ENCODE measurements around the gene ADGRG2. TPM values are rescaled to one million over a fixed set of nuclear protein-coding genes. Genes with fewer than 3 reads are reported as not detected.
"Not testable (repeated sequence)": the region's sequence is repeated elsewhere in the genome, so short reads cannot be mapped to it uniquely, and the experiment has no call there.

Gene ADGRG2
- total RNA-seq, 1 experiment from 2014 or later = not detected

DNA sequence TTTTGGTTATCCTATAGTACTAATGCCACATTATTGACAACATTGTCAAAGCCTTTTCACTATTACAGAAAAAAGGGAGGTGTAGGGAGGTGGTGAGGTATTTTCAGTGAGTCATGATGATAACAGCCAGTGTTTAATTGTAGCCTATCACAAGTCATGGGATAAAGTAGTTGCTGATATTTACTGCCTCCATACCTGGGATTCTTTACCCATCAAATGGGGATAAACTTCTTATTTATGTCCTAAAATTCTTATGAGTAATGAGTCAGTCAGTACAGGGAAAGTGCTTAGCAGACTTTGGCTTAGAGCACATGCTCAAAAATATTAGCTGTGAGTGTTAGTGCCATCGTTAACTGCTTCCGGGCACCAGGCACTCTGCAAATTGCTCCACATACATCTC lies 25.7 kb downstream of the ADGRG2 start:
- DNase-seq (ENCODE audit: low read depth, low spot score) = no peak
- in situ Hi-C loops (cut with HindIII; ENCODE audit: low pct_unique_long_range_greater_than_20kb, low sequenced_read_pairs) = no loop called here

DNA sequence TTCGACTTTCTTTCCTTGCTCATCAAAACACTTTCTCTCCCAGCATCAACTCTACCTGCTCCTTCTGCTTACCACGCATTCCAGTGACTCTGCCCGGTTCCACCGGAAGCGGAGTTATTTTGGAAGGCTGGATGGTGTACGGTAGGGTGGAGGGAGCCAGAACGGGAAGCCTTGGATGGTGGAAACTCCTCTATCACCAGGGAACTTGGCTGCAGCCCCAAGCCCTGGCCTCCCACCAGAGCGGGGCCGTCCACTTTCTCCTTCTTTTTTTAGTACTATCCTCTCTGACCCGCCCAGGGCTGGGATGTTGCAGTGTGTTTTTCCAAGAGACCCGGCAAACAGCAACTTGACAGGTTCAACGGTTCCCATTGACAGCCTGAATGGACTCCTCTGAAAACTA lies 27.6 kb downstream of the ADGRG2 start:
- no peak for DNase-seq (ENCODE audit: low read depth, low spot score)
- in situ Hi-C loops (cut with HindIII; ENCODE audit: low pct_unique_long_range_greater_than_20kb, low sequenced_read_pairs) = no loop called here

GRCh38 chrX:19091596-19091995 lies 30.7 kb downstream of the ADGRG2 start:
- in situ Hi-C loops (cut with HindIII; ENCODE audit: low pct_unique_long_range_greater_than_20kb, low sequenced_read_pairs) = no loop called here
- DNase-seq (ENCODE audit: low read depth, low spot score) = no peak

DNA sequence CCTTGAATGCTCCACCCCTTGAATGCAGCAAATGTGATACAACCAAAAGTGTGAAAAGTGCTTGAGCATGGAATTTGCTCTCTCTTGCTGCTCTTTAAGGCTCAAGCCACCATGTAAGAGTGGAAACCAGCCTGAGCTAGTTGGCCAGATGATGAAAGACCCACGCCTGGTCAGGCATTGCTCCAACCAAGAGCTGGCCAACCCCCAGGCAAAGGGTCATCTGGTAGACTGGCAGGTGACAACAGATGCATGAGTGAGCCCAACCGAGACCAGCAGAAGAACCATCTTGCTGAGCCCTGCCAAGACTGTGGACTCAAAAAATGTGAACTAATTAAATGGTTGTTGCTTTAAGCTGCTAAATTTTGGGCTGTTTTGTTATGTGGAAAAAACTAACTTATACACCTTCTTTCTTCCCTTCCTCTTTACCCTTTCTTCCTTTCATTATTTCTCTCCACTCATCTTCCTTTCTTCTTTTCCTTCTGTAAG lies 32.7 kb downstream of the ADGRG2 start:
- in situ Hi-C loops (cut with HindIII; ENCODE audit: low pct_unique_long_range_greater_than_20kb, low sequenced_read_pairs) = no loop called here
- DNase-seq (ENCODE audit: low read depth, low spot score) = no peak

GRCh38 chrX:19086102-19086772 lies 36.0 kb downstream of the ADGRG2 start:
- DNase-seq (ENCODE audit: low read depth, low spot score) = no peak
- in situ Hi-C loops (cut with HindIII; ENCODE audit: low pct_unique_long_range_greater_than_20kb, low sequenced_read_pairs) = no loop called here

- DNase-seq (ENCODE audit: low read depth, low spot score) = no peak
- in situ Hi-C loops (cut with HindIII; ENCODE audit: low pct_unique_long_range_greater_than_20kb, low sequenced_read_pairs) = no loop called here
These were observed 36.6 kb downstream of the ADGRG2 start for GRCh38 chrX:19085666-19086065.

DNA sequence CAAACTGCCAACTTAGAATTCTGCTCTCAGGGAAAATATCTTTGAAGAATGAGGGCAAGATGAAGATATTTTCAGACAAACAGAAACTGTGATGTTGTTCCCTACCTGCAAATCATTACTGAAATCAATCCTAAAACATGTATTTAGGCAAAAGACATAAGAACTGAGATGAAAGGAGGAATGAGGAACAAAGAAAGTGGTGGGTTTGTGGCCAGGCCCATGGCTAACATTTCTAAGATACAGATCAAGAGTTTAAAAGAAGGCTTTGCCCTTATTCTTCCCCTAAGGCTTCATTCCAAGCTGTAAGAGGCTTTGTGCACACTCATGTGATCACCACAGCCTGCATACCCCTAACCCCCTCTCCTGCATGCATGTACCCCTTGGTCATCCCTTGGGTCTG lies 46.5 kb downstream of the ADGRG2 start:
- no peak for DNase-seq (ENCODE audit: low read depth, low spot score)
- in situ Hi-C loops (cut with HindIII; ENCODE audit: low pct_unique_long_range_greater_than_20kb, low sequenced_read_pairs) = no loop called here

GRCh38 chrX:19072372-19072771 lies 49.9 kb downstream of the ADGRG2 start:
- no peak for DNase-seq (ENCODE audit: low read depth, low spot score)

GRCh38 chrX:19070555-19070994 lies 51.7 kb downstream of the ADGRG2 start:
- no peak for DNase-seq (ENCODE audit: low read depth, low spot score)
- in situ Hi-C loops (cut with HindIII; ENCODE audit: low pct_unique_long_range_greater_than_20kb, low sequenced_read_pairs) = no loop called here

More at GRCh38 chrX:19072372-19072771, 49.9 kb downstream of the ADGRG2 start:
- in situ Hi-C loops (cut with HindIII; ENCODE audit: low pct_unique_long_range_greater_than_20kb, low sequenced_read_pairs) = no loop called here

DNA sequence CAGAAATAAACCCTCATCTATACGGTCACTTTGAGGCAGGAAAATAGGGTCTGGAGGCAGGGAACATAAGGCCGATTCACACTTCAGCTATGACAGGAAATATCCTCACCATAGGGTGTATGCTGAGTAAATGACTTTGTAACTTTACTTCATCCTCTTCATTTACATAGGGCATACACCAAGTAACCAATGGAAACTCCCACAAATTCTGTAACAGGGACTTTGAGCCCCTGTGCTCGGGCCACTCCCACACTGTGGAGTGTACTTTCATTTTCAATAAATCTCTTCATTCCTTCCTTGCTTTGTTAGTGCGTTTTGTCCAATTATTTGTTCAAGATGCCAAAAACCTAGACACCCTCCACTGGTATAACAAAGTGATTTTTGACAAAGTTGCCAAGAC lies 55.3 kb downstream of the ADGRG2 start:
- in situ Hi-C loops (cut with HindIII; ENCODE audit: low pct_unique_long_range_greater_than_20kb, low sequenced_read_pairs); DNase-seq (ENCODE audit: low read depth, low spot score): not testable (repeated sequence)

DNA sequence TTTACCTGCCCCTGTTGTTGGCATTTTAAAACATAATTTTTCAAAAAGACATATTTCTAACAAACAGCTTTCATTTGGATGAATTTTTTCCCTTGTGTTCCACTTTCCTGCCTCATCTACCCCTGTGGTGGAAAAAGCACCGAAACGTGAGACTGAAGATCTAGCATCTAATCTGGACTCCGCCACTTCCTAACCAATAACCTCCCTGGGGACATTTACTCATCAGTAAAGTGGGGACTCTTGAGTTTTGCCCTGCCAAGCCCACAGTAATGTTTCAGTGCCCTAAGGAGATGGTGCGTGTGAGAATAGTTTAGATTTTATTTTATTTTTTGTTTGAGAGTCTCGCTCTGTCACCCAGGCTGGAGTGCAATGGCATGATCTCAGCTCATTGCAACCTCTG lies 56.7 kb downstream of the ADGRG2 start:
- DNase-seq (ENCODE audit: low read depth, low spot score) = no peak
- in situ Hi-C loops (cut with HindIII; ENCODE audit: low pct_unique_long_range_greater_than_20kb, low sequenced_read_pairs) = no loop called here

DNA sequence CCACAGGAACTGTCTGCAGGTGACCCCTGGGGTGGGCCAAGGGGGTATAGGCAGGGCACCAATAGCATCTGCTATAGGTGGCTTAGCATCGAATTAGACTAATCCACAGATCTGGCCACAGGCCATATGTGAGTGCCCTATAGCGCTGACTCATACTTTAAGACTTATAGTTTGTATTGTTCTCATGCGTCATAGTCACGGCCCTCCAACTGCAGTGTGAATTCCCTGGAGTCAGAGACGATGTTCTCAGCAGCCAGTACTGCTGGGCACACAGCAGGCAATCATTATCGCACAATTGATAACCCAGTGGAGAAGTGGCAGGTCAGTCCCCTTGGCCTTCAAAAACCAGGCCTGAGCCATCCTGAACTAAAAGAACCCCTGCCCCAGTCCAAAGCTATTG lies 58.1 kb downstream of the ADGRG2 start:
- in situ Hi-C loops (cut with HindIII; ENCODE audit: low pct_unique_long_range_greater_than_20kb, low sequenced_read_pairs) = no loop called here
- no peak for DNase-seq (ENCODE audit: low read depth, low spot score)

GRCh38 chrX:19063030-19063429 lies 59.2 kb downstream of the ADGRG2 start:
- in situ Hi-C loops (cut with HindIII; ENCODE audit: low pct_unique_long_range_greater_than_20kb, low sequenced_read_pairs) = no loop called here
- DNase-seq (ENCODE audit: low read depth, low spot score) = no peak

DNA sequence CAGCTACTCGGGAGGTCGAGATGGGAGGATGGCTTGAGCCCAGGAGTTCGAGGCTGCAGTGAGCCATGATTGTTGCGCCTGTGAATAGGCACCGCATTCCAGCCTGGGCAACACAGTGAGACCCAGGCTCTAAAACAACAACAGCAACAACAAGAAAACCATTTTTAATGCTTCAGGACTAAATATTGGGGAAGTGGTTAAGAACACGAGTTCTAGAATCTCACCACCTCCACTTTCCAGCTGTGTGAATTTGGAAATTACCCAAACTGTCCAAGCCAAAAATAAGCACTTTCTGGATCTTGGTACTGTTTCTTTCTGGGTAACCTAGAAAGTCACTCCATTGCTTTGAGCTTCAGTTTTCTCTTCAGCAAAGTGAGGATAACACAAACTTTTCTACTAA lies 63.2 kb downstream of the ADGRG2 start:
- in situ Hi-C loops (cut with HindIII; ENCODE audit: low pct_unique_long_range_greater_than_20kb, low sequenced_read_pairs) = no loop called here
- DNase-seq (ENCODE audit: low read depth, low spot score) = no peak

- in situ Hi-C loops (cut with HindIII; ENCODE audit: low pct_unique_long_range_greater_than_20kb, low sequenced_read_pairs) = no loop called here
- DNase-seq (ENCODE audit: low read depth, low spot score) = no peak
These were observed 64.4 kb downstream of the ADGRG2 start for GRCh38 chrX:19057856-19058255.

DNA sequence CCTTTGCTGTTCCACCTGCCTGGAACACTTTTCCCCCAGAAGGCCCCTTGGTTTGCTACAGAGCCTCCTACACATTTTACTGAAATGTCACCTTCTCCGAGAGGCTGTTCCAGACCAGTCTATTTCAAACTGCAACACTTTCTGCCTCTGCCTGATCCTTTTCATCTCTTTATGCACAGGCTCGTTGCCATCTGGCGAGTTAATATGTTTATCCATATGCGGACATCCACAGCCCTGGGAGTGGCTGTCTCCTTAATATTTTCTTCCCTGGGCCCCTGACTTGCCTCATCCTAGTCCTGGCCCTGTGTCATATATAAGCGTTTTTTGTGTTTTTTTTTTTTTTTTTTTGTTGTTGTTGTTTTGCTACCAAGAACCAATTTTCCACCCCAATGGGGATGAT lies 73.2 kb downstream of the ADGRG2 start:
- in situ Hi-C loops (cut with HindIII; ENCODE audit: low pct_unique_long_range_greater_than_20kb, low sequenced_read_pairs) = no loop called here
- no peak for DNase-seq (ENCODE audit: low read depth, low spot score)

GRCh38 chrX:19046343-19047215 lies 75.7 kb downstream of the ADGRG2 start:
- no peak for DNase-seq (ENCODE audit: low read depth, low spot score)
- in situ Hi-C loops (cut with HindIII; ENCODE audit: low pct_unique_long_range_greater_than_20kb, low sequenced_read_pairs) = no loop called here

GRCh38 chrX:19040373-19040772 lies 81.9 kb downstream of the ADGRG2 start:
- in situ Hi-C loops (cut with HindIII; ENCODE audit: low pct_unique_long_range_greater_than_20kb, low sequenced_read_pairs) = no loop called here
- peak; percentile 9 for DNase-seq (ENCODE audit: low read depth, low spot score)

DNA sequence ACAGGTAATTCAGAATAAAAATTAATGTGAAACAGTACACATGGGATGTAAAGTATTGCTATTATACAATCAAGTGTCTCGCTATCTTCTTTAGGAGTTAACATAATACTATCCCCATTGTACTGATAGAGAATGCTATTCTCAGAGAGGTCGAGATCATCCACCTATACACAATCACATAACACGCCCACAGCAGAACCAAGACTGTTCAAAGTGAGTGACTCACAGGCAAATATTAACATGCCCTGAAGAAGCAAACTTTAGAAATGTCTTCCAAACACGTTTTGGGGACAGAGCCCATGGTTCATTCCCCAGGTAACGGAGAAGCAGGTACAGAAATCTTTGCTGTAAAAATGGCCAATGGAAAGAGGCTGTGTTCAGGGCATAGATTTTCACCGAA lies 88.2 kb downstream of the ADGRG2 start:
- no peak for DNase-seq (ENCODE audit: low read depth, low spot score)
- in situ Hi-C loops (cut with HindIII; ENCODE audit: low pct_unique_long_range_greater_than_20kb, low sequenced_read_pairs) = no loop called here

Measured in SK-MEL-5 (cell line).